Activated CD4-positive, alpha-beta T cell treated with anti-CD3 and anti-CD28 coated beads, Interleukin-2, amount 50 U/mL, for 16 hours (primary cell): ENCODE data around the gene MEI1.
A peak's percentile ranks its signal among the peaks of the same experiment; 100 is the strongest.
"Not testable (repeated sequence)": the region's sequence is repeated elsewhere in the genome, so short reads cannot be mapped to it uniquely, and the experiment has no call there.

Experiments used
- DNase-seq: peaks from one replicate; pipeline ENCODE4 v3.0.0-alpha.2; 2020

The MEI1 gene

DNA sequence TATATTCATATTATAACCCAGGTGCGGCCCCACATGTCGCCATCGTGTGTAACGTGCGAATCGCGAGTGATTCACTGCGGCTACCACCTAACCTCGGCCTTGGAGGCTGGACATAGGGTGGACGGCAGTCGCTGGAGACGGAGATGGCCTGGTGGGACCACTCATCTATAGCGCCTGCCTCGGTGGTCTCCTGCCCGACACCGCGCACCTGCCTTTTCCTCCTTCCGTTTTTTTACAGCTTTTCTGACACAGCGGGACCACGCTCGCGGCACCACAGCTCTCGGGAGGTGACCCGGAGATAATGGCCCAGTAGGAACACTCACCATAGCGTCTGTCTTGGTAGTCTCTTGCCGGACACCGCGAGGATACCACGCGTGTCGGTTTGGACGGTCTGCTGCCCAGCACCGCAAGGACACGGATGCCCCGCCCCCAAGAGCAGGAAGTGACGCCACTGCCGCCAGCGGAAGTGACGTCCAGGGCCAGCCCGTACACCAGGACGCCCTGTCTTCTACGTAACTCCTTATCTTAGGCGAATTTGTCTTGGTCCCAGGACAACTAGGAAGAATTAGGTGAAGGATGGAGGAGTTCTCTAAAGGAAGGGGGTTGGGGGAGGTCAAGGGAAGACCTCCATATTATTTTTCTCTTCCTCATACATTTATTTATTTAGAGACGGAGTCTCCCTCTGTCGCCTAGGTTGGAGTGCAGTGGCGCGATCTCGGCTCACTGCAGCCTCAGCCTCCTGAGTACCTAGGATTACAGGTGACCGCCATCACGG is 17.1 kb upstream of the MEI1 start:
- DNase-seq = peak; percentile 86

DNA sequence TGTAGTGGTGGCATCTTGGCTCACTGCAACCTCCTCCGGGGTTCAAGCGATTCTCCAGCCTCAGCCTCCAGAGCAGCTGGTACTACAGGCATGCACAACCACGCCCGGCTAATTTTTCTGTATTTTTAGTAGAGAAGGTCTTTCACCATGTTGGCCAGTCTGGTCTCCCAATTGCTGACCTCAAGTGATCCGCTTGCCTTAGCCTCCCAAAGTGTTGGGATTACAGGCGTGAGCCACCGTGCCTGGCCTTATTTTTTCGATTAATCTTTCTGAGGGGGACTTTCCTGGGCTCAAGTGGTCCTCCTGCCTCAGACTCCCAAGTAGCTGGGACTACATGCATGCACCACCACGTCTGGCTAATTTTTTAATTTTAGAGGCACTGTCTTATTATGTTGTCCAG is 16.3 kb upstream of the MEI1 start:
- DNase-seq = no peak

DNA sequence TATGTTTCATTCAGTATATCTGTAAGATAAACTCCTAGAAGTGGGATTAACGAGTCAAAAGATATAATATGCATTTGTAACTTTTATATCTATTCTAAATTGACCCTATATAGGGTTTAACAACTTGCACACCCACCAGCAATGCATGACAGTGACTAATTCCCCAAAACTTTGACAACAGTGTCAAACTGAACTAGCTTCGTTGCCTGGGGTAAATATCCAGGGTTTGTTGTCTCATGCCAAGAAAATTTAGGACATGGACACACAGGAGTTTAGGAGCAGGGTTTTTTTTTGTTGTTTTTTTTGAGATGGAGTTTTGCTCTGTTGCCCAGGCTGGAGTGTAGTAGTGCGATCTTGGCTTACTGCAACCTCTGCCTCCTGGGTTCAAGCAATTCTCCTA is 15.7 kb upstream of the MEI1 start:
- no peak for DNase-seq

DNA sequence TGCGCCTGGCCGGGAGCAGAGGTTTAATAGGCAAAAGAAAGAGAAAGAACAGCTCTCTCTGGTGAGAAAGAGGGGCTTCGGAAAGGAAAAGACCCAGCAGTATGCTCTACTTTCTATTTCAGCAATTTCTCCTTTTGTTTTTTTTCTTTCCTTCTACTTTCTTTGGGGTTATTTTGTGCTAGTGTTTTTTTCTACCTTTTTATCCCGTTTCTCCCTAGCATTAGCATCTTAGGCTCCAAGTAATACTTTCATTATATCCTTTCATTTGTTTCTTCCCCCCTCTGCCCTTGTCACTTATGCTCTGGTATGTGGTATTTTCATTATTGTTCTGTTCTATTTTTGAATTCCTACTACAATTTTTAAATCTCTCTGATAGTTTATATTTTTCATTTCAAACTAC is 15.1 kb upstream of the MEI1 start:
- no peak for DNase-seq

DNA sequence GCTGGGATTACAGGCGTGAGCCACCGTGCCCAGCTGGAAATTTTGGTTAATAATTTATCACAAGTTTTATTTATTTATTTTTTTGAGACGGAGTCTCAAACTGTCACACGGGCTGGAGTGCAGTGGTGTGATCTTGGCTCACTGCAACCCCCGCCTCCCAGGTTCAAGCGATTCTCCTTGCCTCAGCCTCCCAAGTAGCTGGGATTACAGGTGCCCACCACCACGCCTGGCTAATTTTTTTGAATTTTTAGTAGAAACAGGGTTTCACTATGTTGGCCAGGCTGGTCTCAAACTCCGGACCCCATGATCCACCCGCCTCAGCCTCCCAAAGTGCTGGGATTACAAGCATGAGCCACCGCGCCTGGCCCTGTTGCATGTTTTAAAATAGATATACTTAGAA is 12.4 kb upstream of the MEI1 start:
- not testable (repeated sequence) for DNase-seq

DNA sequence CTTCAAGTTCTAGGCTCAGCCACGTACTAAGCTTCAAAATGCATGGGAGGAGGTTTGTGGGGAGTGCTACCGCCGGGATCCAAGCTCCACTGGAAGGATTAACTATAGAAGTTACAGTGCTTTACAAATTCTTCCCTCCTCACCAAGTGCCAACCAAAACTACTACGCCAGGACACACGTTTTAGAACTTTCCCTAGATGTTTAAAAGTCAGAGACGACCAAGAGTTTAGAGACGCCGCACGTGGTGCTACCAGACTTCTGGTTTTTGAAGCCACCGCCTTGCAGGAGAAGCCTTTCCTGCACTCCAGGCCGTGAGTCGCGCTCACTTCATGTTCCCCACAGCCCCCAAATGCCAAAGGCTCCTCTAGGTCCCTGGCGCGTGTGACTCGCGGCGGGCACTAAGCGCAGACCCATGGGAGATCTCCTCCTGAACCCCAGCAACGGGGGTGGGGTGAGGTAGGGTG is 11.4 kb upstream of the MEI1 start:
- peak; percentile 26 for DNase-seq

DNA sequence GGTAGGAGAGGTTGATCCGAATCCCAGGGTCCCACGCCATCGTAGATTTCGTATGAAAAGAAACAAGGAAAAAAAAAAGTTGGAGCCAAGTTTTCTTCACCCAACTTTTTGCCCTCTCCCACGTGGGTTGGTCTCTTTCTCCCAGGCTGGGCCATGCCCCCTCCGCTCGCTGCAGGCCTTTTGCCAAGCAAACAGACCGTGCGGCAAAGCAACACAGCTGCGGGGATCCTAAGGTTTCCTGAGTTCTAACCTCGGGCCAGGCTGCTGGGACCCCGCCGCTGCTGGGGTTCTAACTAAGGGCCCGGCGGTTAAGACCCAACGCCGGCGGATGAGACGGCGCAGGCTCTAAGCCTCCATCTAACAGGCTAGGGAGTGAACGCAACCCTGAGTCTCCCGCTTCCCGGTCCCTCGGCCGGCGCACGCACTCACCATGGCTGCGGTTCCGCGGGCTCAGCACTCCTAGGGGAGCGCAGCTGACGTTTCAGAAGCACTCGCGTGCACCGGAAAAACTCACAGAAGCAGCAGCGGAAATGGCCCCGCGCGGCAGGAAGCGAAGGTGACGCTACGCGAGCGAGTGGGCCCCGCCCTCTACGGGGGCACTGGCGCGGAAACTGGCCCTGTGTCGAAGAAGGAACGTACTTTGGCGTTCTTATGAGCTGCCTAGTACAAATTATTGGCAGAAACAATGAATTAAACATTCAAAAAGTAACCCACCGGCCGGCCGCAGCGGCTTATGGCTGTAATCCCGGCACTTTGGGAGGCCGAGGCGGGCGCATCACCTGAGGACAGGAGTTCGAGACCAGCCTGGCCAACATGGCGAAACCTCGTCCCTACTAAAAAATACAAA is 10.7 kb upstream of the MEI1 start, which contains the start of gene SNU13:
Gene SNU13 (minus strand): TSS at position 503 of the 847 bp plus-strand sequence. CDS start 71 bp downstream, at position 432.
- DNase-seq = peak; percentile 94

DNA sequence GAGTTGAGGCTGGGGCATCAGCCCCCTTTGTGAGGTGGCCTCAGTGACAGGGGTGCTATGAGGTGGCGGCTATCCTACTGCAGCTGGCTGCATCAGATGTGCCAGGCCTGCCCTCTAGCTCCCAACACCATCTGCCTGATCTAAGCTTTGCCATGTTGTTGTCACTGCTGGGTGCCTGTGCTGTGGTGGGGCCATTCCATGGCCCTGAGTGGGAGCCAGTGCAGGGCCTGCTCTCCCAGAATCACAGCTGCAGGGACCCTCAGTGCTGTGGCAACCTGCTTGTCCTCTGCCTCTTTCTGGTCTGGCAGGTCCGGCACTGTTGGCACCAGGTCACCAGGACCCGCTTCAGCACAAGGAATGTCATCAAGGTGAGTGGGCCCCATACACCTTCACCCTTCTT is 8.8 kb upstream of the MEI1 start:
- DNase-seq = no peak

DNA sequence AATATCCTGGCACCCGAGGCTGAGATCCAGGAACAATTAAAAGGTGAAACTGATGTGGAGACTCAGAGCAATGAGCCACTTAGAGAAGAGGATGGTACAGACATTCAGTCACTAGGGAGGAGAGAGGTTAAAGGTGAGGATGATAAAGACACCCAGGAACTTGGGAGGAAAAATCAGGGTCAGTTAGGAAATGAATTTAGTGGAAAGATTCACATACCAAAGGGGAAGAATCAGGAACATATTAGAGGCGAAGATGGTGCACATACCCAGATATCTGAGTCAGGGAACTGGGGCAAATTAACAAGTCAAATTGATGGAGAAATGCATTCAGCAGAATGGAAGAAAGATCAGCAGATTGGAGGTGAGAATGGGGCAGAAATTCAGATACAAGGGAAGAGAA is 4.1 kb upstream of the MEI1 start:
- DNase-seq = no peak

DNA sequence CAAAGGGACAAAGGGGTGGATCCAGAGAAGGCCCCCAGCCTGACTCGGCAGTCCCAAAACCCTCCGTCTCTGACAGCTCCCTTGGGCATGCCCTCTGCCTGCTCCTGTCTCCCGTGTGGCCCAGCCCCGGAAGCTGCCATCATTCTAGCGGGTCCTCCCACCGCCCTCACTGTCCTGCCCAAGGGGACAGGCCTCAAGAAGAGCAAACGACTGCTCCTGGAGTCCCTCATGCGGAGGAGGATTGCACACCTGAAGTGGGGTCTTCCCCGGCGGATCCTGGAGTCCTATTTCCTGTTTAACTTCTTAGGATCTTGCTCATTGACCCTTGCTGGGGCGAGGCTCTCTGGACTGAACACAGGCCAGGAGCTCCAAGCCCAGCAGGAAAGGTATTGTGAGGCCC is 2.6 kb upstream of the MEI1 start:
- DNase-seq = no peak

DNA sequence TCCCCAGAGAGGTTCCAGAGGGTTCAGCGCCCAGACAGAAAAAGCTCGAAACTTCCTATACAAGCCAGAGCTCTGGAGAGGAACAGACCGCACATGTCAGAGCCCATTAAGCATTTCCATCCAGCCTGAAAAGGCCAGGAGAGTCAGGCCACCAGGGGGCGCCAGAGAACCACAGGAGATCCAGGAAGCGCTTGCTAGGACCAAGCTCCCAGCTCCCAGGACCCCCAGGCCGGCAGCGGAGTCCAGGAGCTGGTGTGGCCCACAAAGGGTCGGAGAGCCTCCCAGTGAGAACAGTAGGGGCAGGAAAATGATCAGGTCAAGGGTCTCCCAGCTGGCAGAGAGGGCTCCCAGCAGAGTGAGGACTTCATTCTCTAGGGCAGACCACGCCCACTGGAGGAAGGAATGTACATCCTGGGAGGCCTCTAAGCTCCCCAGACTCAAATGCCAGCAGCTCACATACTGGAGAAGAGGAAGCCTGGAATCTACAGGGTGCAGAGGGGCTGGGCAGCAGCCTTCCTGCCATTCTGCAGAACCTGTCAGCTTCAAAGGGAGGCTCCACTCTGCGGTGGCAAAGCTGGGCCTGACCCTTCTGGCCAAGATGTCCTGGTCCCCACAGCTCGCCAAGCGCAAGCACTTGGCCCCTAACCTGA is 2.1 kb upstream of the MEI1 start:
- DNase-seq = peak; percentile 89

DNA sequence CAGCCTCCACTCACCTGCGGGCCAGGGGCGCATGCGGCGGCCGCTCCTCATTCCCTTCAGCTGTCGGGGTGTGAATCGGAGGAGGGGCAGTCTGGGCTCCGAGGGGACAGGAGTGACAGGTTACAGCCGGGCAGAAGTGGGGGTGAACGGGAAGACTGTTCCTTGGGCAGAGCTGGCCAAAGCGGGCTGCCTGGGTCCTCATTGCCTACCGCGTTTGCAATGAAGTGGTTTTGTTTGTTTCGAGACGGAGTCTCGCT is 733 bp downstream of the MEI1 start:
- DNase-seq = no peak

DNA sequence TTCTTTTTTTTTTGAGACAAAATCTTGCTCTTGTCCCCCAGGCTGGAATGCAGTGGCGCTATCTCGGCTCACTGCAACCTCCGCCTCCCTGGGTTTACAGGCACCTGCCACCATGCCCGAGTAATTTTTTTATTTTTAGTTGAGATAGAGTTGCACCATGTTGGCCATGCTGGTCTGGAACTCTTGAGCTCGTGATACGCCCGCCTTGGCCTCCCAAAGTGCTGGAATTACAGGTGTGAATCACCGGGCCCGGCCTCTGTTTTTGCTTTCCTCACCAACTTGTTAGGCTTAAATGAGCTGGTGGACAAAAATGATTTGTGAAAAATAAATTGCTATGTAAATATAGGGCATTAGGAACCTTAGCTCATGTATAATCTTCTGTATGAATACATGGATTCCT is 3.5 kb downstream of the MEI1 start:
- DNase-seq = no peak

DNA sequence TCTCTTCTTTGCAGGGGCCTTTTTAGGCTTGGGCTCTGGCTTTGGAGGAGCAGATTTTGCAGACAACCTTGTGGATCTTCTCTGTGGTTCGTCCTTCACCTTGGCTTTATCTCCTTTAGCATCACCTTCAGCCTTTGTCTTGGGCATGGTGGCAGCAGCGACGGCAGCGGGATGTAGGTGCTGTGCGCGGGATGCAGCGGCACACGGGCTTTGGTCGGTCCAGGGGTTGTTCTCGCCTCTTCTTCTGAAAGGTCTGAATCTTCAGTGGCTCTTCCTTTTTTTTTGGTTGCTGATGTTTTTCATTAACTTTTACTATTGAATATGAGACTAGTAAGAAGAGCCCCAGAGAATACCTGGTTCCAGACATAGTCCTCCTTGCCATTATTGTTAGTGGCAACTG is 10.0 kb downstream of the MEI1 start:
- no peak for DNase-seq

DNA sequence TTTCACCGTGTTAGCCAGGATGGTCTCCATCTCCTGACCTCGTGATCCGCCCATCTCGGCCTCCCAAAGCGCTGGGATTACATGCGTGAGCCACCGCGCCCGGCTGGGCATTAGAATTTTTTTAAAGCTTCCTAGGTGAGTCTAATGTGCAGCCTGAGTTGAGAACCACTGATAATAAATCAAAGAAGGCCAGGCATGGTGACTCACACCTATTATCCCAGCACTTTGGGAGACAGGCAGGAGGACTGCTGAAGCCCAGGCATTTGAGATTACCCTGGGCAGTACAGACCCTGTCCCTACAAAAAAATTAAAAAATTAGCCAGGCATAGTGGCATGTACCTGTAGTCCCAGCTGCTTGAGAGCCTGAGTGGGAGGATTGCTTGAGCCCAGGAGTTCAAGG is 13.7 kb downstream of the MEI1 start:
- DNase-seq = no peak

DNA sequence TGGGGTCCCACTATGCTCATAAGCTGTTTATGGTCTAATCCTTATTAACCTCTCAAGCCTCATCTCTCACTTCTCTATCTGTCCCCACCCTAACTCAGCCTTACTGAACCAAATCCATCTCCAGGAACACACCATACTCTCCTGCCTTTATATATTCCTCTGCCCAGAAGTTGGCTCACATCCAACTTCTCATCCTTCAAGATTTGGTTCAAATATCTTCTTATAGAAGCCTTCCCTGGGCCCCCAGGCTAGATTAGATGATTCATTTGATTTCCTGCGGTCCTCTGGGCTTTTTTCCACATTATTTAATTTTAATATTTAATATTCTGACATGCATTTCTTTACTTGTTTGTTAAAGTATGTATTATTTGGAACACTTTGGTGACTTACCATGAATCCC is 23.2 kb downstream of the MEI1 start:
- no peak for DNase-seq

DNA sequence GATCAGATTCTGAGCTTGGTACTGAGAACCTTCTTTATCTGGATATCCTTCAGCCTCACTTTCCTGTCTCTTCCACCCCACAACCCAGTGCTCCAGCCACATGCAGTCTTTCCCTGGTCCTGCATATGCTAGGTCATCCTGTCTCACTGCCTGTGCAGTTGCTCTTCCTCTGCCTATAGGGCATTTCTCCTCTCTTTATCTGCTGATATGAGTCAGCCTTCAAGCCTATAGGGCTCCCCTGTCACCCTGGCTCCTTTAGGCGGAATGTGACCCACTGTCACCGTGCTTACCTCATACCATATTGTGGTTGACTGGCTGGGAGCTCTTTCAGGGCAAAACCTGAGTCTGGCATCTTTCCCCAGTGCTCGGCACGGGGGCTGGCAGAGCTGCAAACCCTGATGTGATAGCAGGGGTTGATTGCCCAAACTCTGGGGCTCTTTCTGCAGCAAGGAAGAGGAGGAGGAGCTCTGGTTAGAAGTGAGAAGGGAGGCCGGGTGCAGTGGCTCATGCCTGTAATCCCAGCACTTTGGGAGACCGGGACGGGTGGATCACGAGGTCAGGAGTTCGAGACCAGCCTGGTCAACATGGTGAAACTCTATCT is 26.3 kb downstream of the MEI1 start:
- DNase-seq = no peak

DNA sequence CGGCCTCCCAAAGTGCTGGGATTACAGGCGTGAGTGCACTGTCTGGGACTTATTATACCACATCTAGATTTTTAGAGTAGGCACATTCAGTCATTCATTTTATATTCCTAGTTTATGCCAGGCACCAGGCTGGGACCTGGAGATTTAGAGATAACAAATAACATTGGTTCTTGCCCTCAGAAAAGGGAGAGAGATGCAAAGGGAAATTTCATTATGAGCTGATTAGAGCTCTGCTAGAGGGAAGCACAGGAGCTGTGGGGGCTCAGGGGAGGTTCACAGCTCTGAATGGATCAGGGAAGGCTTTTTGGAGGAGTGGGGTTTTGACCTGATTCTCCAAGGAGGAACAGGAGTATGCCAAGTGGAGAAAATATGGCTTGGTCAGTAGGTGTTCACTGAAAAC is 32.3 kb downstream of the MEI1 start:
- DNase-seq = no peak

DNA sequence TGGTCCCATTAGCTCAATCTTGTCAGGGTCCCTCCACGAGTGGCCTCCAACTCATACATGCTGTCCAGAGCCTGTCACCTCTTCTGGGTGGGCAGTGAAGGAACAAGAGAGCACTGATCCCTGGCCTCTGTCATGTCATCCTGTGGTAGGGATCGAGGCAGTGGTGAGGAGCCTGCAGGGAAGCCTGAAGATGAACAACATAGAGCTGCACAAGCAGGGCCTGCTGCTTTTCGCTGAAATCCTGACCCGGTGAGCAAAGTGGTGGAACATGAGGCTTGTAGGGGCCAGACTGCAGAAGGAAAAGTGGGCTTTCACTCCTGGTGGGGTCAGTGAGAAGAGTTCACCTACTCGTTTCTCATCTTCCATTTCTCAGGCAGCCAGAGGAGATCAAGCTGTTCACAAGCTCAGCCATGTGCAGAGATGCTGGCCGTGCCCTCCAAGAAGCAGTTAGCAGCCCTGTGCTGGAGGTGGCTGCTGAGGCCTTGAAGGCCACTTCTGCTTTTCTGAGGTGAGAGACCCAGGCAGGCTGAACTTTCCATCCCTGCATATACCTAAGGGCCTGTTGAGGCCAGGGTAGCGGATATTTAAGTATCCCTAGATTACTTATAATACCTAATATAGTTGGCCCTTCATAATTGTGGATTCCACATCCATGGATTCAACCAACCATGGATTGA is 32.9 kb downstream of the MEI1 start:
- DNase-seq = no peak

DNA sequence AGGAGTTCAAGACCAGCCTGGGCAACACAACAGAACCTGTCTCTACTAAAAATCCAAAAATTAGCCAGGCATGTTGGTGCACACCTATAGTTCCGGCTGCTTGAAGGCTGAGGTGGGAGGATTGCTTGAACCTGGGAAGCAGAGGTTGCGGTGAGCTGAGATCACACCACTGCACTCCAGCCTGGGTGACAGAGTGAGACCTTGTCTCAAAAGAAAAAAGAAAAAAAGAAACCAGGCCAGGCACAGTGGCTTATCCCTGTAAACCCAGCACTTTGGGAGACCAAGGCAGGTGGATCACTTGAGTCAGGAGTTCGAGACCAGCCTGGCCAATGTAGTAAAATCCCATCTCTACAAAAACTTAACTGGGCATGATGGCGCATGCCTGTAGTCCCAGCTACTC is 33.9 kb downstream of the MEI1 start:
- not testable (repeated sequence) for DNase-seq

DNA sequence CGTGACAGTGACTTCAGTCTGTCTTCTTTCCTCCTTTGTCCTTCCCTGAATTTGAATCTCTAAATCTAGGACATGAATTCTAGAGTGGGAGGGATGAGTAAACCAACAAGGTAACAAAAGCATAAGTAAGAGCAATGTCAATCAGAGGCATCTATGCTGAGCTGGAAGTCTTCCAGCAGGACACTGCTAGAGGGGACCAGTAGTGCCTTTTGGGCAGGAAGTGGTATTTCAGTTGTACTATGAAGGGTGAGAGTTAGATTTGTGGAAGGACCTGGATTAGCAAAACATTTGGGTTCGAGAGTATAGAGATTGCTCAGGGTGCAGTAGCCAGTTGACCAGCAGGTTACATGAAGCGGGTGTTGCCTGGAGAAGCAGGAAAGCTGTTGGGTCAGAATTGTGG is 40.3 kb downstream of the MEI1 start:
- no peak for DNase-seq

DNA sequence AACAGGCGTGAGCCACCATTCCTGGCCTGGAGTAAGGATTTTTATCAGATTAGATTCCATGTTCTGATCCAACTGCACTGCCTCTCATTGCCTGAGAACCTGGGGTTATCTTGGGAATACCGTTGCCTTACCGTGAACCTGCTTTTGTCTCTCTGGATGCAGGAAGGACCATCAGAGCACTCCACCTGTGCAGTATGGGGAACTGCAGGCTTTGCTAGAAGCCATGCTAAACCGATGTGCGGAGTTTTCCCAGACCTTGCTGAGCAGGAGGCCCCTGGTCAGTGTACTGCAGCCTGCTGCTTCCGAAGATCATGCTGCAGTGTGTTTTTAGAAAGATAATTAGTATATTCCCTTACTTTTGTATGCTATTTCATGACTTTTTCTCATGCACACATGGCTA is 43.6 kb downstream of the MEI1 start:
- DNase-seq = no peak

DNA sequence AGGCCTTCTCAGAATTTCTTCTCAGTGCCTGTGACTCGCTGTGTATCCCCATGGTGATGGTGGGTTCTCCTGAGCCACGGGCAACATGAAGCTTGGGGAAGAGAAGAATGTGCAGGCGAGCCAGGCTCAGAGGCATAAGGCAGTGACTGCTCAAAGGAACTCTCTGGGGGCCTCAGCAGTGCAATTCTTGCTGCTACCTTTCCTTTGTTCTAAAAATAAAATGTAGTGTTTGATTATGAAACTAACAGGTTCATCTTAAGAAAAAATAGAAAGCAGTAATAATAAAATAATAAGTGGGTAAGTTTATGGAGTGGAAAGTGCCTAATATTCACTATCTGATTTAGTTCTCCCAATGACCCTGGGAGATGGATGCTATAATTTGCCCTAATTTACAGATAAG is 46.7 kb downstream of the MEI1 start:
- no peak for DNase-seq
